ENCODE results near the gene GRID1.

GRCh38 chr10:85598646-85599045 lies 767.9 kb downstream of the GRID1 start:
- TF ChIP-seq CTCF (IDR thresholded peaks at IDR 0.05; ENCODE audit: low read length): no peak
- TF ChIP-seq EZH2 (IDR thresholded peaks at IDR 0.05; ENCODE audit: borderline replicate concordance, low read length): no peak
